OCI-LY3 (cell line): ENCODE data around the gene SPATA21.
A peak's percentile ranks its signal among the peaks of the same experiment; 100 is the strongest.

ENCODE experiments used
- H2AFZ ChIP-seq: fragments of 200-600, 300-600 bp; shearing (Covaris generic); 2 replicates; pipeline ENCODE4 v1.6.0; 2014; ENCODE audit warnings: antibody characterized with exemption, low read depth, low read length
- H3K27ac ChIP-seq: fragments of 200-600, 300-600 bp; sonication (generic); 2 replicates; pipeline ENCODE4 v1.5.1; 2014; ENCODE audit warnings: mild to moderate bottlenecking, low read length, moderate library complexity, mixed read lengths
- H3K27me3 ChIP-seq: fragments of 200-600, 300-600 bp; sonication (generic); 2 replicates; pipeline ENCODE4 v1.6.1; 2014; ENCODE audit warnings: low read depth, low read length, mixed read lengths
- H3K36me3 ChIP-seq: fragments of 200-600, 300-600 bp; sonication (generic); replicated peaks from 2 replicates; pipeline ENCODE3; 2014; ENCODE audit warnings: low read depth, low read length, mixed read lengths
- H3K4me1 ChIP-seq: fragments of 300-600, 200-600 bp; sonication (generic); 2 replicates; pipeline ENCODE4 v1.6.1; 2014; ENCODE audit warnings: low read length, mixed read lengths
- H3K4me2 ChIP-seq: fragments of 200-600, 300-600 bp; sonication (generic); 2 replicates; pipeline ENCODE4 v1.6.1; 2014; ENCODE audit warnings: low read length, mixed read lengths
- H3K4me3 ChIP-seq: fragments of 300-600, 200-600 bp; sonication (generic); 2 replicates; pipeline ENCODE4 v1.5.1; 2014; ENCODE audit warnings: antibody characterized with exemption, mild to moderate bottlenecking, low read length, moderate library complexity
- H3K79me2 ChIP-seq: fragments of 300-600, 200-600 bp; shearing (Covaris generic); 2 replicates; pipeline ENCODE4 v1.6.1; 2014; ENCODE audit warnings: mild to moderate bottlenecking, low read length, mixed read lengths
- H3K9ac ChIP-seq: fragments of 300-600, 200-600 bp; shearing (Covaris generic); 2 replicates; pipeline ENCODE4 v1.6.0; 2014; ENCODE audit warnings: mild to moderate bottlenecking, low read length, moderate library complexity
- H3K9me3 ChIP-seq: fragments of 200-600, 300-600 bp; shearing (Covaris generic); 2 replicates; pipeline ENCODE4 v1.6.1; 2014; ENCODE audit warnings: low read length, mixed read lengths; ENCODE audit not compliant: insufficient read depth
- H4K20me1 ChIP-seq: fragments of 200-600, 300-600 bp; sonication (generic); 2 replicates; pipeline ENCODE4 v1.6.1; 2016; ENCODE audit warnings: low read length, mixed read lengths; ENCODE audit not compliant: insufficient read depth
- EZH2phosphoT487 ChIP-seq: fragments of 200-600 bp; shearing (Covaris generic); IDR thresholded peaks from 2 replicates; pipeline ENCODE4 v1.6.1; 2018; ENCODE audit warnings: antibody characterized with exemption, mixed run types, low read depth
- TF ChIP-seq, protein P1 (sequence below): fragments of 200-600, 300-600 bp; sonication (generic); IDR thresholded peaks from 2 replicates; pipeline ENCODE4 v1.5.1; 2014; ENCODE audit warnings: antibody characterized with exemption, low read length, low read depth

The SPATA21 gene

DNA sequence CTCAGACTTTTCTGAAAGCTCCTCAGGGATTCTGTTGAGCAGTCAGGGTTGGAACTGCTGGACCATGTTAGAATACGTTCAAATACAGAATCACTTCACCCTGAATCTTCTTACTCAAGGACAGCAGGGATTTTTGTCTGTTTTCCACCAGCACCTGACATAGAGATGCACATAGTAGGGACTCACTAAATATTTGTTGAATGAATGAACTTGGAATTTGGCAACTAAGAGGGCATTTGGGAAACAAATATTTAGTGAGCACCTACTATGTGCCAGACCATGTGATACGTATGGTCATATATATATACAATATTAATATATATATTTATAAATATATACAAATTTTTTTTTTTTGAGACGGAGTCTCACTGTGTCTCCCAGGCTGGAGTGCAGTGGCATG lies 80.4 kb downstream of the SPATA21 start:
- TF ChIP-seq EZH2phosphoT487 = no peak
- TF ChIP-seq, protein P1, sequence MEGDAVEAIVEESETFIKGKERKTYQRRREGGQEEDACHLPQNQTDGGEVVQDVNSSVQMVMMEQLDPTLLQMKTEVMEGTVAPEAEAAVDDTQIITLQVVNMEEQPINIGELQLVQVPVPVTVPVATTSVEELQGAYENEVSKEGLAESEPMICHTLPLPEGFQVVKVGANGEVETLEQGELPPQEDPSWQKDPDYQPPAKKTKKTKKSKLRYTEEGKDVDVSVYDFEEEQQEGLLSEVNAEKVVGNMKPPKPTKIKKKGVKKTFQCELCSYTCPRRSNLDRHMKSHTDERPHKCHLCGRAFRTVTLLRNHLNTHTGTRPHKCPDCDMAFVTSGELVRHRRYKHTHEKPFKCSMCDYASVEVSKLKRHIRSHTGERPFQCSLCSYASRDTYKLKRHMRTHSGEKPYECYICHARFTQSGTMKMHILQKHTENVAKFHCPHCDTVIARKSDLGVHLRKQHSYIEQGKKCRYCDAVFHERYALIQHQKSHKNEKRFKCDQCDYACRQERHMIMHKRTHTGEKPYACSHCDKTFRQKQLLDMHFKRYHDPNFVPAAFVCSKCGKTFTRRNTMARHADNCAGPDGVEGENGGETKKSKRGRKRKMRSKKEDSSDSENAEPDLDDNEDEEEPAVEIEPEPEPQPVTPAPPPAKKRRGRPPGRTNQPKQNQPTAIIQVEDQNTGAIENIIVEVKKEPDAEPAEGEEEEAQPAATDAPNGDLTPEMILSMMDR = no peak
- Histone ChIP-seq H3K9ac (no peak overlapping the region), H3K36me3 (no peaks in the 10 kb centered on the region), H3K27me3 (no peaks in the 10 kb centered on the region), H3K27ac (no peak overlapping the region), H3K4me2 (no peak overlapping the region), H4K20me1 (no peaks in the 10 kb centered on the region), H3K79me2 (peaks cover 4% of the 10 kb centered on the region), H3K4me3 (no peak overlapping the region), H3K4me1 (peaks cover 9% of the 10 kb centered on the region), H2AFZ (no peak overlapping the region), H3K9me3 (no peaks in the 10 kb centered on the region)

DNA sequence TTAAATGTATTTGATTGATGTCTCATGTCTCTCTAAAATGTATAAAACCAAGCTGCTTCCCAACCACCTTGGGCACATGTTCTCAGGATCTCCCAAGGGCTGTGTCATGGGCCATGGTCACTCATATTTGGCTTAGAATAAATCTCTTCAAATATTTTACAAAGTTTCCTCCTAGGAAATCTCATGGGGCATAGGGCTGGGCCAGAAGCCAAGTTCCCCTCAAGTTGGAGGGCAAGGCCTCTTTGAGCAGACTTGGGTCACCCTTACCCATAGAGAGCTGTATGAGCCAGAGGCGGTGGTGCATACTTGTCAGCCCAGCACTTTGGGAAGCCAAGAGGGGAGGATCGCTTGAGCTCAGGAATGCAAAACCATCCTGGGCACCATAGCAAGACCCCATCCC lies 82.6 kb downstream of the SPATA21 start:
- Histone ChIP-seq H3K9ac (no peak overlapping the region), H4K20me1 (peaks cover 7% of the 10 kb centered on the region), H3K27ac (no peak overlapping the region), H3K4me1 (peaks cover 15% of the 10 kb centered on the region), H2AFZ (no peak overlapping the region), H3K36me3 (no peaks in the 10 kb centered on the region), H3K9me3 (no peaks in the 10 kb centered on the region), H3K4me3 (no peak overlapping the region), H3K27me3 (no peaks in the 10 kb centered on the region), H3K79me2 (peaks cover 26% of the 10 kb centered on the region), H3K4me2 (no peak overlapping the region)
- TF ChIP-seq, protein P1 = no peak
- no peak for TF ChIP-seq EZH2phosphoT487

GRCh38 chr1:16352842-16353535 lies 84.2 kb downstream of the SPATA21 start:
- H3K4me2 ChIP-seq = peak overlapping the region; percentile 88
- TF ChIP-seq EZH2phosphoT487 = no peak
- TF ChIP-seq, protein P1 = no peak
- H3K36me3 ChIP-seq = no peaks in the 10 kb centered on the region
- H4K20me1 ChIP-seq = peaks cover 20% of the 10 kb centered on the region
- peak overlapping the region; percentile 100 for H3K4me3 ChIP-seq
- H3K9ac ChIP-seq = peak overlapping the region; percentile 88
- peak overlapping the region; percentile 76 for H2AFZ ChIP-seq
- peak overlapping the region; percentile 62 for H3K27ac ChIP-seq
- no peaks in the 10 kb centered on the region for H3K27me3 ChIP-seq
- H3K4me1 ChIP-seq = peaks cover 19% of the 10 kb centered on the region
- H3K9me3 ChIP-seq = no peaks in the 10 kb centered on the region
- peaks cover 43% of the 10 kb centered on the region for H3K79me2 ChIP-seq

DNA sequence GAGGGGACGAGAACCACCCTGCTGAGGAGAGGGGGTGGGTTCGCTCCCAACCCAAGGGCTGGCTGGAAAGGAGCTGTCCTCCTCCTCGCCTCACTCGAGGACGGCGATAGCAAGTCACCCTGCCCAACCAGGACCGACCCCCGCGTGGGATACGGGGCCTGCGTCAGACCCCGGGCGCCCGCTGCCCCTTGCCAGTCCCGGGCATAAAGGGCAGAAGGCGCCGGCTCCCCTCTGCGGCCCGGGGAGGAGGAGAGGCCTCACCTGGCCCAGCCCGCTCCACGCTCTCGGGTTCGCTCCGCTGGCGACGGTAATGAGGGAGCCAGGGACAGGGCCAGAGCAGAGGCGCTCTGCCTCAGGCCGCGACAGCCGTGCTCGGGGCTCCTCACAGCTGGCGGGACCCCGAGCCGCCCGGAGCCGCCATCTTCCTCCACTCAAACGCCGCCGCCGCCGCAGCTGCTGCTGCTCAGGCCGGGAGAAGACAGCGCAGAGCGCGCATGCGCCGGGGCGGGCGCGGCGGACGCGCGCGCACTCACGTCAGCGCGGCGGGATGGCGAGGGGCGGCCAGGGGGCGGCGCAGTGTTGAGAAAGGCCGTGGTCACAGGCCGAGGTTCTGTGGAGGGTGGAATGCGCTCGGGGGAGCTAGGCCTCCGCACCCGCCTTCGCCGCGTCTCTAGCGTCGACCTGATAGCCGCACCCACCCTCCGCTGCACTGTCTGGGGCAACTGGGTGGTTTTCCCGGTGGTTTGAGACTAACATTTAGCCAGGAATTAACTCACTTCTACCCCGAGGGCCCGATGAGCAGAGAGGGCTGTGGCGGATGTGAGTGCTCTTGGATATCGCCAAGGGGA lies 85.0 kb downstream of the SPATA21 start, which contains the start of gene FBXO42:
TSS of gene FBXO42 (minus strand) at position 487 of the 848 bp plus-strand sequence. CDS start 37,062 bp downstream, outside the sequence.
- Histone ChIP-seq H4K20me1 (peaks cover 25% of the 10 kb centered on the region), H3K79me2 (peaks cover 50% of the 10 kb centered on the region), H2AFZ (peak within 1 kb of the TSS; percentile 76), H3K4me1 (peaks cover 19% of the 10 kb centered on the region), H3K4me2 (peak within 1 kb of the TSS; percentile 94), H3K9ac (peak within 1 kb of the TSS; percentile 97), H3K9me3 (no peaks in the 10 kb centered on the region), H3K4me3 (peak within 1 kb of the TSS; percentile 100), H3K27me3 (no peaks in the 10 kb centered on the region), H3K27ac (peak within 1 kb of the TSS; percentile 82), H3K36me3 (no peaks in the 10 kb centered on the region)
- no peak for TF ChIP-seq EZH2phosphoT487
- TF ChIP-seq, protein P1 = peak; percentile 38
